Transverse colon (tissue), 3 donors: ENCODE results near the gene ZNF568.

Experiments
- CTCF ChIP-seq, 5 experiments: fragments of 200-600 bp in 3 of 5; fragments of 450-650 bp in 2 of 5; sonication (generic) in 3 of 5; IDR thresholded peaks; 1 replicate in 2 of 5; 2 replicates in 3 of 5; pipeline ENCODE4 v1.5.1; 2016 to 2017; ENCODE audit warnings: antibody characterized with exemption in 5 of 5, inconsistent platforms in 3 of 5, mild to moderate bottlenecking in 2 of 5, moderate library complexity in 1 of 5
- POLR2A ChIP-seq: fragments of 450-650 bp; IDR thresholded peaks from one replicate; pipeline ENCODE4 v1.6.1; 2016; ENCODE audit warnings: antibody characterized with exemption, mild to moderate bottlenecking, moderate library complexity

- TF ChIP-seq POLR2A, result no peak
- TF ChIP-seq CTCF (IDR thresholded peaks at IDR 0.05), result no peak
Measured at GRCh38 chr19:37012093-37012745, 96.1 kb downstream of the ZNF568 start.
